Small intestine (tissue), 7 donors: ENCODE results near the gene IGF2. TPM values are rescaled to one million over a fixed set of nuclear protein-coding genes. Genes with fewer than 3 reads are reported as not detected.

Source experiments
- DNase-seq, 2 donors: peaks; one replicate each; pipeline versions ENCODE4 v3.0.0 to v3.0.0-alpha.2; 2013
- FAIRE-seq: peaks from 2 replicates; lab custom pipeline; 2012; peaks lifted over from hg19 to GRCh38; lab: Jason Lieb, UNC
- H3K27ac ChIP-seq, 3 donors: one replicate each; pipeline ENCODE4 v1.5.1; 2013; ENCODE audit warnings: low read length in 2 of 3, mild to moderate bottlenecking in 2 of 3, control low read depth in 1 of 3, inconsistent platforms in 1 of 3, low read depth in 1 of 3, moderate library complexity in 1 of 3
- H3K27me3 ChIP-seq, 3 donors: one replicate each; pipeline ENCODE4 v1.6.1; 2013; ENCODE audit warnings: low read length in 3 of 3, inconsistent platforms in 1 of 3; ENCODE audit not compliant: control insufficient read depth in 3 of 3, insufficient read depth in 3 of 3
- H3K36me3 ChIP-seq, 3 donors: one replicate each; pipeline ENCODE4 v1.6.1; 2013; ENCODE audit warnings: low read length in 3 of 3, inconsistent platforms in 1 of 3, low read depth in 1 of 3, mild to moderate bottlenecking in 1 of 3, moderate library complexity in 1 of 3; ENCODE audit not compliant: control insufficient read depth in 3 of 3, insufficient read depth in 2 of 3
- H3K4me1 ChIP-seq, 3 donors: one replicate each; pipeline ENCODE4 v1.6.1; 2013; ENCODE audit warnings: low read length in 2 of 3, inconsistent platforms in 1 of 3, low read depth in 1 of 3, mild to moderate bottlenecking in 1 of 3, moderate library complexity in 1 of 3; ENCODE audit not compliant: control insufficient read depth in 3 of 3, insufficient read depth in 2 of 3
- H3K4me3 ChIP-seq, 3 donors: one replicate each; pipeline ENCODE4 v1.5.1; 2013; ENCODE audit warnings: low read length in 3 of 3, control low read depth in 1 of 3, inconsistent platforms in 1 of 3, low read depth in 1 of 3, mild to moderate bottlenecking in 1 of 3, moderate library complexity in 1 of 3
- H3K9me3 ChIP-seq, 2 donors: one replicate each; pipeline ENCODE4 v1.6.1; 2013; ENCODE audit warnings: low read depth in 1 of 2, low read length in 1 of 2; ENCODE audit not compliant: control insufficient read depth in 2 of 2, insufficient read depth in 1 of 2
- WGBS, 3 donors: extraction: QIAGEN DNeasy Blood & Tissue Kit; methylation state at CpG; one replicate each; pipeline ENCODE4 v1.1.7; 2013; 5-methylcytosine and 5-hydroxymethylcytosine counted together
- polyA plus RNA-seq, 4 donors: library from polyadenylated mRNA; stranded (reverse) in 3 of 4; unstranded in 1 of 4; fragments of 200-250 nt in 3 of 4; fragments of 120-200 nt in 1 of 4; gene quantifications; one replicate each; pipeline versions ENCODE4 v1.2.1 to v1.2.3, GENCODE V29; 2013
- donor health status: healthy with polysubstance abuse.
- donor health status: control.
- donor health status: control.
- donor health status: Bipolar disorder and iron deficiency.
- donor health status: healthy.

Gene IGF2
- polyA plus RNA-seq, 4 donors: 0.45 to 183 (median 10.6) TPM

- Histone ChIP-seq H3K36me3 (no peaks in the 10 kb centered on the region), H3K27me3 (peaks cover 0 to 20% (median 0%) of the 10 kb centered on the region in 3 donors), H3K9me3 (no peaks in the 10 kb centered on the region), H3K4me1 (no peaks in the 10 kb centered on the region), H3K4me3 (no peak overlapping the region), H3K27ac (no peak overlapping the region)
- DNase-seq: no peak
- 69 to 82% (median 75%) methylated on average over 33 of the region's 33 CpGs for WGBS, 3 donors
- no peak for FAIRE-seq
Measured at GRCh38 chr11:2168286-2169004, 29.3 kb upstream of the IGF2 start.

DNA sequence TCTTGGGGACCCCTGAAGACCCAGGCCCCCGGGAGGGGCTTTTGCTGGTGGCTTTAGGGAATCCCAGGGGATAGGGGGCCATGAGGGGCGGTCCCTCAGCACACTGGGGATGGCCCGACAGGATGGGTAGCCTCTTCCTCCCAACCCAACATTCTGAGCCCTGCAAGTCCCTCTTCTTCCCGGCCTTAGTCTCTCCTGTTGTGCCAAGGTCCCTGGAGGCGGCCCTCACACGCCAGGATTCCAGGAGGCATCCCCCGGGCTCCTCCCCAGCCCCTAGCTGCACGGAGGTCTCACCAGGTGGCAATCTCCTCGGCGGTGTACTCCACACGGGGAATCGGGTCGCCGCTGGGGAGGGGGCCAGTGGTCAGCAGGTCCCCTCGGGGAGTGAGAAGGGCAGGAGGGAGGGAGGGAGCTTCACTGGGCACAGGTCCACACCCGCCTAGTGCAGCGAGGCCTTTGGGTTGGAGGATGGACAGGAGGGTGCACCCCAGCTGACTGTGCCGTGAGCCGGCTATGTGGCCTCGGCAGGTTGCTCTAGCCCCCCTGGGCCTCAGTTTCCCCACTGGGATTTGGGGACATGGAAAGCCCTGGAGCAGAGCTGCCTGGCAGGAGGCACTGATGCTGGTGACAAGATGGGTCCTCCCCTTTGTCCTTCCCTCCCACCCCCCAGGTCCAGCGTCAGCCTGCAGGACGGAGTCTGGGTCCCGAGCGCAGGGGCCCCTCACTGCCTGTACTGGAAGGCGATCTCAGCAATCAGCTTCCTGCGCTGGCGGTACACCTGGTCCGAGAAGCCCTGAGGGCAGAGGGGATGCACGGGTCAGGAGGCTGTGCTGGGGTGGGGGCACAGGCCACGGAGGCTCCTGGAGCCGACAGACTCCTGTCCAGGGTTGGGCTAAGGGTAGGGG is 28.2 kb upstream of the IGF2 start:
- Histone ChIP-seq H3K36me3 (no peaks in the 10 kb centered on the region), H3K4me1 (no peaks in the 10 kb centered on the region), H3K4me3 (no peak overlapping the region), H3K27me3 (peaks cover 0 to 20% (median 0%) of the 10 kb centered on the region in 3 donors), H3K27ac (no peak overlapping the region), H3K9me3 (no peaks in the 10 kb centered on the region)
- DNase-seq: no peak
- FAIRE-seq: no peak
- WGBS, 3 donors: 59 to 75% (median 62%) methylated on average over 31 of the region's 31 CpGs

GRCh38 chr11:2166091-2166851 is 27.1 kb upstream of the IGF2 start:
- H3K36me3 ChIP-seq: no peaks in the 10 kb centered on the region
- peaks cover 0 to 18% (median 0%) of the 10 kb centered on the region in 3 donors for H3K27me3 ChIP-seq
- FAIRE-seq (no peak), DNase-seq (peak; percentile 15 to 52)
- H3K4me1 ChIP-seq: no peaks in the 10 kb centered on the region
- WGBS, 3 donors: 8 to 11% (median 9%) methylated on average over 40 to 70 of the region's 70 CpGs
- no peak overlapping the region for H3K4me3 ChIP-seq
- H3K27ac ChIP-seq: no peak overlapping the region
- no peaks in the 10 kb centered on the region for H3K9me3 ChIP-seq

- peaks cover 0 to 12% (median 0%) of the 10 kb centered on the region in 3 donors for H3K27me3 ChIP-seq
- H3K36me3 ChIP-seq: no peaks in the 10 kb centered on the region
- no peak overlapping the region for H3K27ac ChIP-seq
- DNase-seq (no peak), FAIRE-seq (no peak)
- H3K4me1 ChIP-seq: no peaks in the 10 kb centered on the region
- 61 to 82% (median 66%) methylated on average over 13 of the region's 13 CpGs for WGBS, 3 donors
- H3K4me3 ChIP-seq: no peak overlapping the region
- H3K9me3 ChIP-seq: no peaks in the 10 kb centered on the region
Measured at GRCh38 chr11:2165571-2165970, 26.4 kb upstream of the IGF2 start.

DNA sequence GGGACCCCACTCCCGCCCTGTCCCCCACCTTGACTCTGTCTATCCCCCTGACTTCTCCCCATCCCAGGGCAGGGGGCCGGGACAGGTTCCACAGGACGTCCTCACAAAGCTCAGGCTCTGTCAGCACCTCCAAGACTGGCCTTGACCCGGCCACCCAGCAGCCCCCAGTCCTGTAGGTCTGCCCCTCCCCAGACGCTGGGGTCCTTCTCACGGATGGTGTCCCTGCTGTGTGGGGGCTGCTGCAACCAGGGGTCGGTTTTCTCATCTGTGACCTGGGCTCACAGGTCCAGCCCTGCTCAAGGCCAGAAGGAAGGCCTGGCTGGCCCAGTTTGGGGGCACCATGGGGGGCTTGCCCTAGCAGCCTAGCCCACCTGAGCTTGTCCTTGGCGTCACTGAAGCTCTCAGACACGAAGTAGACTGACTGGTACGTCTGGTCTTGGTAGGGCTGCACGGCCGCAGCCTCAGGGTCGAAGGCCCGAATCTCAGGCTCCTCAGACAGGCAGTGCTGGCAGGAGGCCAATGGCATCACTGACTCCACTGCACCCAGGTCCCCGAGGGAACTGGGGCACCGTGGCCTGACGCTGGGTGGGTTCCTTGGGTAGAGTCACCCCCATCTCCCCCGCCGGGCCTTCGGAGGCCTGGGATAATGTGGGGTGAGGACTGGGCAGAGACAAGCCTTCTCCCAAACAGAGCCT is 25.8 kb upstream of the IGF2 start:
- Histone ChIP-seq H3K4me1 (no peaks in the 10 kb centered on the region), H3K4me3 (no peak overlapping the region), H3K9me3 (no peaks in the 10 kb centered on the region), H3K27me3 (peaks cover 0 to 15% (median 0%) of the 10 kb centered on the region in 3 donors), H3K36me3 (no peaks in the 10 kb centered on the region), H3K27ac (no peak overlapping the region)
- WGBS, 3 donors: 40 to 67% (median 53%) methylated on average over 20 of the region's 20 CpGs
- no peak for FAIRE-seq
- DNase-seq: no peak

DNA sequence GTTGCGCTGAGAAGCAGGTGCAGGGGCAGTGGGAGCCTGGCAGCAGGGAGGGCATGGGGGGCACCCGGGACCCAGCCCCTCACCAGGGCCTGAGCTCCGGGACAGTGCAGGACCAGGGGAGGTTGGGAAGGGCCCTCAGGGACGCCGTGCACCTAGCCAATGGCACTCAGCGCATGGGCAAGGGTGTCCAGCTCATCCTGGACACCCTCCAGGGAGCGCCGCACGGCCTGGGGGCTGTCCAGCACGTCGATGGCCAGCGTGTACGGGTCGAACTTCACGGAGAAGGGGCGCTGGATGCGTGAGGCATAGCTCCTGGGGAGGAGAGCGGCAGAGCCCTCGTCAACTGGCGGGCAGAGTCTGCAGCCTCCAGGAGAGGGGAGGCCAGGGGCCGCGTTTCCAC is 24.9 kb upstream of the IGF2 start:
- Histone ChIP-seq H3K27ac (no peak overlapping the region), H3K9me3 (no peaks in the 10 kb centered on the region), H3K4me1 (no peaks in the 10 kb centered on the region), H3K36me3 (no peaks in the 10 kb centered on the region), H3K4me3 (no peak overlapping the region), H3K27me3 (peaks cover 0 to 15% (median 0%) of the 10 kb centered on the region in 3 donors)
- 74 to 84% (median 75%) methylated on average over 20 to 22 of the region's 22 CpGs for WGBS, 3 donors
- no peak for FAIRE-seq
- no peak for DNase-seq

DNA sequence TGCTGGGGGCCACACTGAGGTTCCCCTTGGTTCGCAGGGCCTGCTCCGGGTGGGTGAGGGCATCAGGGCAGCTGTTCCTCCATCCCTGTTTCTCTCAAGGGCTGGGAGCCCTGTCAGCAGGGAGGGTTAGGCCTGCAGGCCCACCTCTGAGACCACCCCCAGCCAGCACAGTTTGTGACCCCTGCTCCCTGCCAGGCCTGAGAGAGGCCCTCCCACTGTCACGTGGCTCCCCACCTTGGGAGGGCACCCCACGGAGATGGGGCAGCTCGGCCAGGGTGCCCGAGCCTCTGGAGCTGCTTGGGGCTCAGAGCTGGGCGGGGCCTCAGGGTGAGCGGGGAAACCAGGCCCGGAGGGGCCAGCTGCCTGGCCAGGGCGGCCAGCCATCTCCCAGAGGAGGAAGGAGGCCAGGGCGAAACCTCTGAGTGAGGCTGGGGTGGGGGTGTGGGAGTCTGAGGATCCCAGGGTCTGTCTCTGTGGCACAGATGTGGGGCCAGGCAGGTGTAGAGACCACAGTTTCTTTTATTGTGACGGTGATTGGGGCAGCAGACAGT is 24.3 kb upstream of the IGF2 start:
- 38 to 63% (median 47%) methylated on average over 12 of the region's 12 CpGs for WGBS, 3 donors
- Histone ChIP-seq H3K27me3 (peaks cover 0 to 15% (median 0%) of the 10 kb centered on the region in 3 donors), H3K4me3 (no peak overlapping the region), H3K36me3 (no peaks in the 10 kb centered on the region), H3K27ac (no peak overlapping the region), H3K4me1 (no peaks in the 10 kb centered on the region), H3K9me3 (no peaks in the 10 kb centered on the region)
- no peak for DNase-seq
- no peak for FAIRE-seq
